ENCODE measurements around the gene MSH2.

- TF ChIP-seq EZH2 (IDR thresholded peaks at IDR 0.05; ENCODE audit: insufficient read depth, poor library complexity, severe bottlenecking), result no peak
- TF ChIP-seq EZH2phosphoT487 (IDR thresholded peaks at IDR 0.05; ENCODE audit: insufficient read depth, low read depth), result no peak
Observed at GRCh38 chr2:47452761-47453160, 49.8 kb downstream of the MSH2 start.

Data from GM23248 (cell line).